ENCODE measurements around the gene MLC1.

The MLC1 gene

DNA sequence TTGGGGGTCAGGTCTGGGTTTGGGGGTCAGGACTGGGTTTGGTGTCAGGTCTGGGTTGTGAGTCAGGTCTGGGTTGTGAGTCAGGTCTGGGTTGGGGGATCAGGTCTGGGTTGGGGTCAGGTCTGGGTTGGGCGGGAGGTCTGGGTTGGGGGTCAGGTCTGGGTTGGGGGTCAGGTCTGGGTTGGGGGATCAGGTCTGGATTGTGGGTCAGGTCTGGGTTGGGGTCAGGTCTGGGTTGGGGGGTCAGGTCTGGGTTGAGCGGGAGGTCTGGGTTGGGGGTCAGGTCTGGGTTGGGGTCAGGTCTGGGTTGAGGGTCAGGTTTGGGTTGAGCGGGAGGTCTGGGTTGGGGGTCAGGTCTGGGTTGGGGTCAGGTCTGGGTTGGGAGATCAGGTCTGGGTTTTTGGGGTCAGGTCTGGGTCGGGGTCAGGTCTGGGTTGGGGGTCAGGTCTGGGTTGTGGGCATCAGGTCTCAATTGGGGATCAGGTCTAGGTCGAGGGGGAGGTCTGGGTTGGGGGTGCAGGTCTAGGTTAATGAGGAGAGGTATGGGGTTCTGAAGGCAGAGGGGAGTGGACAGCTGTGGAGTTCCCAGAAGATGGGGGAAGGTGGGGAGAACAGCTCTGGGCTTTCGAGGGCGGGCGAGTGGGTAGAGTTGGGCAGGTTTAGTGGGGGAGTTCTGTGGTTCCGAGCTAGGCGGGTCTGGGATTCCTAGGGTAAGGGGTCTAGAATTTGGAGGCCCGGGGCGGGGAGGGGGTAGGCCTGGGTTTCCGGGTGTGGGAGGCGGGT lies 27.8 kb downstream of the MLC1 start:
- DNase-seq, result no peak

- DNase-seq, result no peak
Measured at GRCh38 chr22:50056214-50056972, 28.8 kb downstream of the MLC1 start.

- no peak for DNase-seq
Measured at GRCh38 chr22:50053861-50054260, 31.4 kb downstream of the MLC1 start.

DNA sequence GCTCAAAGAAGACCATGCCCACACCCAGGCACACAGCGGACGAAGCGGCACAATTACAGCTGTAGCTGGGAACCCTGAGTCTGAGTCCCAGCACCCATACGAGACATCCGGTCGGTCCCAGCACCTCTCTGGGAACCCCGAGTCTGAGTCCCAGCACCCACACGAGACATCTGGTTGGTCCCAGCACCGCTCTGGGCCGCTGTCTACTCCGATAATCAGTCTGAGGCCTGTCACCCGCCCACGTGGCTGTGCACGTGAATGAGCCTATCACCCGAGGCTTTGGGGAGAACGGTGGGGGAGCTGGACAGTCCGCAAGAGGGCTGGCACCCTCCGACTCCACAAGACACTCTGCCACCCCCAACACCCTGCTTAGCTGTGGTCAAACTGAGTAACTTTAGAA lies 33.3 kb downstream of the MLC1 start:
- DNase-seq, result no peak

- no peak for DNase-seq
Measured at GRCh38 chr22:50049299-50050195, 35.7 kb downstream of the MLC1 start.

DNA sequence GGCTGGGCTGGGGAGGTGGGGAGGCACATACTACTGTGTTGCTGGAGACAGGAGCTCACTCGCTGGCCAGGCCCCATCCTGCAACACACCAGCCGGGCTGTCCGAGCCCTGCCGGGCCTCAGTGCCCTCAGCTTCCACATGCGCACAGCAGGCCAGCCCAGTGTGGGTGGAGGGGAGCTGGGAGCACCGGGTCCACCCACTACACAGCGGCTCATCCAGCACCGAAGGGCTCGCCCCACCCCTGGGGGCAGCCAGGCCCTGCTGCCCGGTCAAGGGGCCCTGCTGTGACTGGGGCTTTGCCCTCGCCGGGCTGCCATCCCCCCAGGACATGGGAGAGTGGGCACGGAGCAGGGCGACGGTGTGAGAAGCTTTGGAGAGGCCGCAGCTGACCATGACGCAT lies 36.4 kb downstream of the MLC1 start:
- no peak for DNase-seq

GRCh38 chr22:50048061-50048765 lies 37.0 kb downstream of the MLC1 start:
- no peak for DNase-seq

DNA sequence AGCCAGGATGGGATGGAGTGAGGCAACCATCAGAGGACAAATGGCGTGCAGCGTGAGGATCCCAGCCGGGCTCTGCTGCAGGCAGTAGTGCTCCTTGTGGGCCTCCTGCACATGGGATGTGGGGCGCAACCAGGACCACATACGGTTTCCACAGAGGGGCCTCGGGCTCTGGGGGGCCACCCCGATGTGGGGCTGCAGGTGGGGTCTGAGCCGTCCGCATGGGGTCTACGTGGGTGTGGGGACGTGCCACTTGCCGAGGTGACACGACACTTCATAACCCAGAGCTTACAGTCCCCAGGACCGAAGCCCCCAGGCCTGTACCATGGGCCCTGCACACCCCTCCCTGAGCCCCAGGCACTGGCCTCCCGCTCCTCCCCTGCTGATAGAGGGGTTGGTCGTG lies 37.9 kb downstream of the MLC1 start:
- DNase-seq, result no peak

DNA sequence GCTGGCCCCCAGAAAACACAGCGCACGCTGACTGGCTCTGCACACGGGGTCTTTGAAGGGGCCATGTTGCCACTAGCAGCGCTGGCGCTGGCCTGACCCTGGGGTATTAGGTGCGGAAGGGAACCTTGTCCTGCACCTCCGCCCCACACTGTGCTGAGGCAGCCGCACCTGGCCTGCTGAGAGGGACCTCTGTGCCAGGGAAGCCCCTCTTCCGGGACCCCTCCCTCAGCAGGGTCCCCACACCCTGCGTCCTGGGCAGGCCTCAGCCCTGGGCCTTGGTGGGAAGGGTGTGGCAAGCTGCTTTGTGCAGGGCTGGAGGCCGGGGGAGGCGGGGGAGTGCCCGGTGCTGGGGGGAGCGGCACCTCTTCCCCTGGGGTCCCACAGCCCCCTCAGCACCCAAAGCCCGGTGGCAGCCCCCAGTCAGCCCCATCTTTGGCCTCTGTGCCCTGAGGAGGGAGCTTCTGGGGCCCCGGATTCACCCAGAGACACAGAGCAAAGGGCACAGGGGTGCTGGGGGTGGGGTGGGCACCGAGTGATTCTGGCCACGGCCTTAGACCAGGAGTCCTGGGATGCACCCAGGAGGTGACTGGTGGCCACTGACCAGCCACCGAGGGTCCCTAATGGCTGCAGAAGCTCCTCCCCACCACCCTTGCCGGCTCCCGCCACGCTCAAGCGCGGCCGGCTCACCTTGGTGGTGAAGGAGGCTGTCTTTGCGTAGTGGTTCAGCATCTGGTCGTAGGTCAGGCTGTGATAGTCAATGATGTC lies 38.6 kb downstream of the MLC1 start:
- no peak for DNase-seq

DNA sequence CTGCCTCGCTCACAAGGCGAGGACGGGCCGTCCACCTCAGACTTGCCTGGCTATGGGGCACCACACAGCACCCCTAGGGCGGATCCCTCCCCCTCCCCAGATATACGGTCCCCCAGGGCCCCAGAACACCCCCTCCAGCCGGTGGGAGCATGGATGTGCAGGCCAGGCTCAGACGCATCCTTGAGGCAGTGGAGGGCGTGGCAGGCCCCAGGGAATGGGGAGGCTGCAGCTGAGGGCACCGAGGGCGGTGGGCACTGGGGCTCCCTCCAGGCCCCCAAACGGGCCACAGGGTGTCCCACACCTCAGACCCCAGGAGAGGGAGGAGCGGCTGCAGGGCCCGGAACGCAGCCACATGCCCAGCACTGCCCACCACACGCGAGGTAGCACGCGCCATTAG lies 39.2 kb downstream of the MLC1 start:
- no peak for DNase-seq

- no peak for DNase-seq
Measured at GRCh38 chr22:50045211-50046018, 39.8 kb downstream of the MLC1 start.

DNA sequence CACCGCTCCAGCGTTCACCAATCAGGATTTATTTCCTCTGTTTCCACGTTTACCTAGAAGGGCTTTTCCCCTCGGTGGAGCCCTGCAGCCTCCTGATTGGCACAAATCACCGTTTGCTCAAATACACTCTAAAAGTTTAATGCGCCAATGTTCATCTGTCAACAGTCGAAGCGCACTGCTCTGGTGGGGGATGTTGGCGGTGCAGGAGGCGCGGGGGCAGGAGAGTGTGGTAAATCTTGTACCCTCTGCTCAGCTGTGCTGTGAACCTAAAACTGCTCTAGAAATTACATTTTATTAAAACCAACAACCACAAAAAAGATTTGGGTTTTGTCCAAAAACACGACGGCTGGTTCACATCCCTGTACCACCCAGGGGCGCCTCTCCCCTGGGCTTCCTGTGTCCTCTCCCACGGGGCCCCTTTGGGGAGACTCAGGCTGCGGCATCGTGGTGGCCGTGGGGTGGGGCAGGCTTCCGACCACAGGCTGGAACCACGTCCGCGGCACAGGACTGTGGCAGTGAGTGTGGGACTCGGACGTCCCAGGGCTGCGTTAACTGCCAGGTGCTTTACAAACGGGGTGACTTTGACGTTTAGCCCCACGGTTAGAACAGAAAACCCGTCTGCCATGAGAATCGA lies 40.6 kb downstream of the MLC1 start:
- peak; percentile 4 for DNase-seq

DNA sequence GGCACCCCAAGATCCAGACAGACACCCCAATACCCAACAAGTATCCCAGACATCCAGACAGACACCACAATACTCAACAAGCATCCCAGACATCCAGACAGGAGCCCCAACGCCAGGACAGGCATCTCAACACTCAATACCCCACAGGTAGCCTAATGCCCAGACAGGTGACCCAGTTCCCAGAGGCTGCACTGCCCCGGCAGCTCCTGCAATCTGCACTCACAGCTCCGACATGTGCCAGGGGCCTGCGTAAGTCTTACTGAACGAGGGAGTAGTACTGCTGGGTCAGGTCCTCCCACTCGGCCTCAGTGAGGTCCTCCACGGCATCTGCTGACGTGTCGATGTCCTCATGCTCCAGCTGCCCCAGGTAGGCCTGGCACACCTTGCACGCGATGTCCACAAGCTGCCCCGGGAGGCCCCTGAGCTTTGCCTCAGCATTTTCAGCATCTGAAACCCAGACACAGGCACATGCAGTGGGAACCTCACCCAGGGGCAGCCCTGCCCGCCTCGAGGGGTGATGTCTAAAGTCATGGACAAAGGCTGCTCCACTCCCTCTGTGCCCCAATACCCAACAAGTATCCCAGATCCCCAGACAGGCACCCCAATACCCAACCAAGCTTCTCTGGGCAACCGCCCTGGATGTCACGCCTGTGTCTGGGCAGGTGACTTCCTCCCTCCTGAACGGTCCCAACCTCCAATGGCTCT lies 43.7 kb downstream of the MLC1 start:
- DNase-seq, result no peak

GRCh38 chr22:50040717-50041116 lies 44.5 kb downstream of the MLC1 start:
- no peak for DNase-seq

DNA sequence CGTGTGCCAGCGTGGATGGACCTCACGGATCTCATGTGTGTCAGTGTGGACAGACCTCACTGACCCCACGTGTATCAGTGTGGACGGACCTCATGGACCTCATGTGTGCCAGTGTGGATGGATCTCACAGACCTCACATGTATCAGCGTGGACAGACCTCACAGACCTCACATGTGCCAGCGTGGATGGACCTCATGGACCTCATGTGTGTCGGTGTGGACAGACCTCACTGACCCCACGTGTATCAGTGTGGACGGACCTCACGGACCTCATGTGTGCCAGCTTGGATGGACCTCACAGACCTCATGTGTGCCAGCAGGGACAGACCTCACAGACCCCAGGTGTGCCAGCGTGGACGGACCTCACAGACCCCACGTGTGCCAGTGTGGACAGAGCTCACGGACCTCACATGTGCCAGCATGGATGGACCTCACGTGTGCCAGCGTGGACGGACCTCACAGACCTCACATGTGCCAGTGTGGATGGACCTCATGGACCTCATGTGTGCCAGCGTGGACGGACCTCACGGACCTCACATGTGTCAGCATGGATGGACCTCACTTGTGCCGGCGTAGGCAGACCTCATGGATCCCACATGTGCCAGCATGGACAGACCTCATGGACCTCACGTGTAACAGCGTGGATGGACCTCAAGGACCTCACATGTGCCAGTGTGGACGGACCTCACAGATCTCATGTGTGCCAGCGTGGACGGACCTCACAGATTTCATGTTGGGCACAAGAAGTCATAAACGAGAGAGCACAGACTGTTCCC lies 45.4 kb downstream of the MLC1 start:
- no peak for DNase-seq

GRCh38 chr22:50035976-50036724 lies 49.1 kb downstream of the MLC1 start:
- DNase-seq, result no peak

- no peak for DNase-seq
Measured at GRCh38 chr22:50035131-50035881, 49.9 kb downstream of the MLC1 start.

All from DMS153 (cell line).